ENCODE data around the gene GP5.

GP5 gene

GRCh38 chr3:194399874-194400411, 877 bp upstream of the GP5 start:
- no peak for TF ChIP-seq CTCF (IDR thresholded peaks at IDR 0.05; ENCODE audit: extremely low read depth, missing control alignments)
- peak; percentile 12 for DNase-seq (ENCODE audit: low spot score)

GRCh38 chr3:194397757-194398312, 1.2 kb downstream of the GP5 start:
- TF ChIP-seq CTCF (IDR thresholded peaks at IDR 0.05; ENCODE audit: extremely low read depth, missing control alignments): no peak

GRCh38 chr3:194396859-194397756, 2.0 kb downstream of the GP5 start:
- peak; percentile 64 for DNase-seq (ENCODE audit: low spot score)
- no peak for TF ChIP-seq CTCF (IDR thresholded peaks at IDR 0.05; ENCODE audit: extremely low read depth, missing control alignments)

More at GRCh38 chr3:194397757-194398312, 1.2 kb downstream of the GP5 start:
- peak; percentile 36 for DNase-seq (ENCODE audit: low spot score)

- TF ChIP-seq CTCF (IDR thresholded peaks at IDR 0.05; ENCODE audit: extremely low read depth, missing control alignments): no peak
- no peak for DNase-seq (ENCODE audit: low spot score)
Observed at GRCh38 chr3:194396539-194396858, 2.6 kb downstream of the GP5 start.

- peak; percentile 28 for DNase-seq (ENCODE audit: low spot score)
- no peak for TF ChIP-seq CTCF (IDR thresholded peaks at IDR 0.05; ENCODE audit: extremely low read depth, missing control alignments)
Observed at GRCh38 chr3:194395778-194396538, 3.1 kb downstream of the GP5 start.

- DNase-seq (ENCODE audit: low spot score): no peak
Observed at GRCh38 chr3:194395212-194395611, 3.9 kb downstream of the GP5 start.

More at GRCh38 chr3:194395212-194395611, 3.9 kb downstream of the GP5 start:
- TF ChIP-seq CTCF (IDR thresholded peaks at IDR 0.05; ENCODE audit: extremely low read depth, missing control alignments): no peak

All from GM20000 (cell line).